Natural killer cell (primary cell): ENCODE measurements around the gene SH3PXD2B. TPM values are rescaled to one million over a fixed set of nuclear protein-coding genes. Genes with fewer than 3 reads are reported as not detected.
"Not testable (repeated sequence)": the region's sequence is repeated elsewhere in the genome, so short reads cannot be mapped to it uniquely, and the experiment has no call there.

Source experiments
- ATAC-seq, 3 donors: fragments of 150-1000 bp in 2 of 3; fragments of 200-7000 bp in 1 of 3; cut with Tn5 transposase; 1 replicate in 1 of 3; 2 replicates in 2 of 3; pipeline ENCODE4 v1.10.0; 2021; ENCODE audit warnings: mild to moderate bottlenecking in 2 of 3, moderate library complexity in 2 of 3
- DNase-seq, 2 donors: peaks; one replicate each; pipeline versions ENCODE4 v3.0.0 to v3.0.0-alpha.2; 2013 to 2021; ENCODE audit warnings: mixed read lengths in 1 of 2
- H3K27ac ChIP-seq: one replicate; pipeline ENCODE4 v1.5.1; 2013; ENCODE audit warnings: mild to moderate bottlenecking, low read length
- H3K27me3 ChIP-seq: one replicate; pipeline ENCODE4 v1.6.1; 2013; ENCODE audit warnings: low read length; ENCODE audit not compliant: control insufficient read depth, insufficient read depth
- H3K36me3 ChIP-seq: one replicate; pipeline ENCODE4 v1.6.1; 2013; ENCODE audit warnings: low read length; ENCODE audit not compliant: control insufficient read depth, insufficient read depth
- H3K4me1 ChIP-seq: one replicate; pipeline ENCODE4 v1.6.1; 2013; ENCODE audit warnings: low read length; ENCODE audit not compliant: control insufficient read depth, insufficient read depth
- H3K4me3 ChIP-seq: one replicate; pipeline ENCODE4 v1.5.1; 2013; ENCODE audit warnings: low read length
- H3K9me3 ChIP-seq: one replicate; pipeline ENCODE4 v1.6.1; 2013; ENCODE audit warnings: low read length; ENCODE audit not compliant: control insufficient read depth, insufficient read depth
- H3K27ac Mint-ChIP-seq, 2 donors: one replicate each; pipeline ENCODE4 v1.8.0; 2022; ENCODE audit warnings: mild to moderate bottlenecking in 2 of 2, mixed read lengths in 2 of 2, moderate library complexity in 1 of 2
- H3K27me3 Mint-ChIP-seq, 2 donors: one replicate each; pipeline ENCODE4 v1.8.0; 2022; ENCODE audit warnings: low read depth in 2 of 2, mixed read lengths in 2 of 2
- H3K36me3 Mint-ChIP-seq: one replicate; pipeline ENCODE4 v1.8.0; 2022; ENCODE audit warnings: mixed read lengths
- H3K4me1 Mint-ChIP-seq, 2 donors: one replicate each; pipeline ENCODE4 v1.8.0; 2022; ENCODE audit warnings: mixed read lengths in 2 of 2
- H3K4me3 Mint-ChIP-seq: one replicate; pipeline ENCODE4 v1.8.0; 2022; ENCODE audit warnings: mild to moderate bottlenecking, moderate library complexity, mixed read lengths
- H3K9me3 Mint-ChIP-seq, 2 donors: one replicate each; pipeline ENCODE4 v1.8.0; 2022; ENCODE audit warnings: mixed read lengths in 2 of 2
- CTCF ChIP-seq: fragments of 200-600 bp; IDR thresholded peaks from one replicate; pipeline ENCODE4 v1.8.0; 2022; ENCODE audit warnings: antibody characterized with exemption
- WGBS: methylation state at CpG from one replicate; pipeline ENCODE4 v1.1.7; 2013; ENCODE audit warnings: missing lambda C conversion rate; ENCODE audit not compliant: insufficient coverage; 5-methylcytosine and 5-hydroxymethylcytosine counted together
- intact Hi-C: fragments of 100-400 bp; cut with micrococcal nuclease; formaldehyde crosslinking; loops from one replicate; pipeline ENCODE4 v1.14.2; 2022
- total RNA-seq, 4 donors: library from RNA; stranded (reverse); fragments of 120-200 nt in 1 of 4; gene quantifications; one replicate each; pipeline versions ENCODE4 v1.2.3 to v1.2.4, GENCODE V29; 2013 to 2022

SH3PXD2B gene
- total RNA-seq, 3 donors from 2014 or later (not counting 1 experiment from before 2014, with no cell fraction given), result 0.25 to 0.35 TPM; not detected in 1

DNA sequence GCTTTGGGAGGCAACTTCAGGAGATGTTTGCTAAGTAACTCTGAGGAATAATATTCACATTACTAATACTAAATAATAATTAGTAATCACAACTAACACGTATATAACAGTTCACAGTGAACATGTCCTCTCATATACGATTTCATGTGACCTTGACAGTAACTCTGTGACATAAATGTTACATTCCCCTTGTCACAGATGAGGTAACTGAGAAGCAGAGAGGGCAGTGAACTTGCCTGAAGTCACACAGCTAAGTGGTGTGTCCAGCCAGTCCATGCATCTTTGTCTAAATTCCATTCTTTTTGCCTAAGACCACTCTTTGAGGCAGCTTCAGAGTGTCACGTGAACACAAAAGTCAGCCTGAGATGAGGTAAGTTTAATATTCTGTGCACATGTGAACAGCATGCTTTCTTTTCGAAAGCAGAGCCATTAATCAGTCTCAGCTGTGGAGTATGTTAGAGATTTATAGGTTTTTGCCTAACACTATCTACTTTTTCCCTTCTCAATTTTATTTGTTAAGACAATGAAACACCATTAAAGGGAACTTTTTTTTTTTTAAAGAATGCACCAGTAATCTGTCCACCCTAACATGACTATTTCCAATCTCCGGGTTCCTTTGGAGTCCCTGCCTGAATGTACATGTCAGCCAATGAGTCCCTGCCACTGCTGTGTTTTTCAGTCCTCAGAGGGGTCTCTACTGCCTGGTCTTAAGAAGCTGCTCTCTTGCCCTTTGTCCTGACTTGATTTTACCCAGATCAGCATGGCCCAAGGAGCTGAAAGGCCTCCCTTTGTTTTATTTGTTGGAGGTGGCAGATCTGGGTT lies 43.5 kb downstream of the SH3PXD2B start:
- Histone ChIP-seq H3K27me3 (no peaks in the 10 kb centered on the region), H3K27ac (no peak overlapping the region), H3K4me3 (no peak overlapping the region), H3K4me1 (peaks cover 15% of the 10 kb centered on the region), H3K36me3 (no peaks in the 10 kb centered on the region), H3K9me3 (no peaks in the 10 kb centered on the region)
- DNase-seq (no peak), ATAC-seq (no peak)
- no peaks in the 10 kb centered on the region for H3K9me3 Mint-ChIP-seq
- intact Hi-C loops, result no loop called here
- no peaks in the 10 kb centered on the region for H3K4me1 Mint-ChIP-seq
- no peaks in the 10 kb centered on the region for H3K36me3 Mint-ChIP-seq
- H3K27ac Mint-ChIP-seq, result no peak overlapping the region
- H3K4me3 Mint-ChIP-seq, result no peak overlapping the region
- peaks cover 0 to 10% of the 10 kb centered on the region in 2 donors for H3K27me3 Mint-ChIP-seq
- no peak for TF ChIP-seq CTCF
- WGBS, result 93% methylated on average over 4 of the region's 5 CpGs

GRCh38 chr5:172410160-172410559 lies 44.2 kb downstream of the SH3PXD2B start:
- H3K4me3 Mint-ChIP-seq, result no peak overlapping the region
- DNase-seq (no peak), ATAC-seq (peak in 1 of 3 donors; percentile 21)
- no peak overlapping the region for H3K4me3 ChIP-seq
- 65% methylated on average over 3 of the region's 4 CpGs for WGBS
- H3K27me3 Mint-ChIP-seq, result peaks cover 0 to 10% of the 10 kb centered on the region in 2 donors
- no peaks in the 10 kb centered on the region for H3K9me3 Mint-ChIP-seq
- no peaks in the 10 kb centered on the region for H3K4me1 Mint-ChIP-seq
- H3K36me3 ChIP-seq, result no peaks in the 10 kb centered on the region
- no peaks in the 10 kb centered on the region for H3K36me3 Mint-ChIP-seq
- H3K27ac Mint-ChIP-seq, result no peak overlapping the region
- no peaks in the 10 kb centered on the region for H3K9me3 ChIP-seq
- peaks cover 15% of the 10 kb centered on the region for H3K4me1 ChIP-seq
- TF ChIP-seq CTCF, result no peak
- no peaks in the 10 kb centered on the region for H3K27me3 ChIP-seq
- intact Hi-C loops, result no loop called here
- H3K27ac ChIP-seq, result no peak overlapping the region

DNA sequence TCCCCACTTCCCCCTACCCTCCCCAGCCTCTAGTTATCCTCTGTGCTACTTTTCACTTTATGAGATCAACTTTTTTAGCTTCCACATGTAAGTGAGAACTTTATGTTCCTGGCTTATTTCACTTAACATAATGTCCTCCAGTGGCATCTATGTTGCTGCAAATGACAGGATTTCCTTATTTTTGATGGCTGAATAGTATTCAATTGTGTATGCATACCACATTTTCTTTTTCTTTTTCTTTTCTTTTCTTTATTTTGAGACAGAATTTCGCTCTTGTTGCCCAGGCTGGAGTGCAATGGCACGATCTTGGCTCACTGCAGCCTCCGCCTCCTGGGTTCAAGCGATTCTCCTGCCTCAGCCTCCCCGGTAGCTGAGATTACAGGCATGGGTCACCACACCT lies 44.8 kb downstream of the SH3PXD2B start:
- 90% methylated on average over 5 of the region's 5 CpGs for WGBS
- H3K9me3 Mint-ChIP-seq, DNase-seq, H3K9me3 ChIP-seq, H3K4me1 Mint-ChIP-seq, H3K27me3 Mint-ChIP-seq, H3K36me3 ChIP-seq, H3K27me3 ChIP-seq, intact Hi-C loops, H3K4me3 Mint-ChIP-seq, H3K27ac ChIP-seq, H3K36me3 Mint-ChIP-seq, H3K4me3 ChIP-seq, H3K27ac Mint-ChIP-seq, ATAC-seq: not testable (repeated sequence)
- peaks cover 15% of the 10 kb centered on the region for H3K4me1 ChIP-seq

DNA sequence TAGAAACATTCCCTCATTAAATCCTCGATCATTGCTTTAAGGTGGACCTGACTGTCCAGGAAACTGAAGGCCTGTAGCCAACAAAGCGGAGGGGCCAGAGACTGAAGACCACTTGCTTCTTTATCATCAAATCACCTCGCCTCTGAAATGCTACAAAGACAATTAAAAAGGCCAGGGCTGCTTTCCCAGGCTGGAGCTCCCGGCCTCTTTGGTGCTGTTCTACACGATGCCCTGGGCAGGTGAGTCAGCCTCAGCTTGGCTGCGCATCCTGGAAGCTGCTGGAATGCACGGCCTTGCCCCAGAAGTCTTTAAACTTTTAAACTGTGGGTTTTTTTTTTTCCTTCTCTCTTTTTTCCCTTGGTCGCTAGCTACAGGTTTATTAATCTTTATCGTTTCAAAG lies 46.5 kb downstream of the SH3PXD2B start:
- ATAC-seq, result no peak
- Histone ChIP-seq H3K4me3 (no peak overlapping the region), H3K27ac (no peak overlapping the region), H3K4me1 (peaks cover 11% of the 10 kb centered on the region), H3K27me3 (no peaks in the 10 kb centered on the region), H3K36me3 (no peaks in the 10 kb centered on the region), H3K9me3 (no peaks in the 10 kb centered on the region)
- Mint-ChIP-seq H3K36me3 (no peaks in the 10 kb centered on the region), H3K4me1 (no peaks in the 10 kb centered on the region), H3K27ac (no peak overlapping the region), H3K27me3 (peaks cover 0 to 10% of the 10 kb centered on the region in 2 donors), H3K9me3 (no peaks in the 10 kb centered on the region), H3K4me3 (no peak overlapping the region)
- WGBS, result 89% methylated on average over 9 of the region's 9 CpGs
- no peak for DNase-seq
- intact Hi-C loops, result no loop called here
- no peak for TF ChIP-seq CTCF
